ENCODE data around the gene ATP2C2. TPM values are rescaled to one million over a fixed set of nuclear protein-coding genes. Genes with fewer than 3 reads are reported as not detected.

The ATP2C2 gene
- polyA plus RNA-seq, 3 donors: 0.06 to 0.15 TPM; not detected in 1

DNA sequence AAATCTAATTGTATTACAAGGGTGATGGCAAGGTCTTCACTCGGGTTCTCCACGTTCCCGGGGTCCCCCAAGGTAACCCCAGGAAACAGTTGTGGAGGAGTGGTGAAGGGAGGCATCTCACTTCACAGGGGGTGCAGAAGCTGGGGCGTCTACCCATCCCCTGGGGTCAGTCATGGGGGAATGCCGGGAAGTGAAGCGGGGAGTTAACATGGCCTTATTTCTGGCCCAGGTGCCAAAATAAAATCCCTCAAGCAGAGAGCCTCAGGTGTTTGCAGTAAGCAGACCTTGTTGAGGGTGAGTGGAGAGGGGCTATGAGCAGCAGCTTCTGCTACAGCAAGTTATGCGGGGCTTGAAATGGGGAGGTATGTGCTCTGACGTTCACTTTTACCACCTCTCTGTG, 9.0 kb upstream of the ATP2C2 start:
- WGBS, 3 donors: 74 to 80% (median 77%) methylated on average over 8 of the region's 8 CpGs
- no peak overlapping the region for H3K27ac ChIP-seq (ENCODE audit: low read depth, low read length)

DNA sequence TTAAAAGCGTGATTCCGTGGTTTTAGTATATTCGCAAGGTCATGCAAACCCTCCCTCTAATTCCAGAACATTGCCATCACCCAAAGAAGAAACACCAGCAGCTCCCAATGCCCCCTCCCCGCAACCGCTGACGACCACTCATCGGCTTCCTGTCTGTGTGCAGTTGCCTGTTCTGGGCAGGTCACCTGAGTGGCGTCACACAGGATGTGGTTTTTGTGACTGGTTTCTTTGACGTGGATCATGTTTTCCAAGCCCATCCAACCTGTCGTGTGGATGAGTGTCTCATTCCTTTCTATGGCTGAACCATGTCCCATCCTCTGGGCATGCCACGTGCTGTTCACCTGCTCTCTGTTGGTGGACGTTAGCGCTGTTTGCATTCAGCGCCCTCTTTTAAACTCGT, 8.2 kb upstream of the ATP2C2 start:
- H3K27ac ChIP-seq (ENCODE audit: low read depth, low read length): no peak overlapping the region
- WGBS, 3 donors: 64 to 73% (median 72%) methylated on average over 15 of the region's 15 CpGs

DNA sequence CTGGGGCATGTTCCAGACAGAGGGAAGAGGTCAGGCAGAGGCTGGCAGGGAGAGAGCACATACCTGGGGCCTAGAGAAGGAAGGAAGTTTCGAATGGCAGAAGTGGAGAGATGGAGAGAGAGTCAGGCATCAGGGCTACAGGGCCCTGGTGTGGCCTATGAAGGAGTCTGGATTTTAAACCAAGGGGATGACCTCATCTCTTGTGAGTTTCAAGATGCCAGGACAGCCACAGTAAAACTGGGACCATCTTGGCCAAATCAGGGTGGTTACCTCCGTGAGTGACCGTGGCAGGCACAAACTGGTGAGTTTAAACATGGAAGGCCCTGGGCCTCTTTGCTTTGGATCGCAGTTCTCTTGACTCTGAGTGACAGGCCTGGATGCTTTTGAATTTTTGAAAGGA, 7.6 kb upstream of the ATP2C2 start:
- no peak overlapping the region for H3K27ac ChIP-seq (ENCODE audit: low read depth, low read length)
- WGBS, 3 donors: 73 to 83% (median 81%) methylated on average over 4 of the region's 4 CpGs

DNA sequence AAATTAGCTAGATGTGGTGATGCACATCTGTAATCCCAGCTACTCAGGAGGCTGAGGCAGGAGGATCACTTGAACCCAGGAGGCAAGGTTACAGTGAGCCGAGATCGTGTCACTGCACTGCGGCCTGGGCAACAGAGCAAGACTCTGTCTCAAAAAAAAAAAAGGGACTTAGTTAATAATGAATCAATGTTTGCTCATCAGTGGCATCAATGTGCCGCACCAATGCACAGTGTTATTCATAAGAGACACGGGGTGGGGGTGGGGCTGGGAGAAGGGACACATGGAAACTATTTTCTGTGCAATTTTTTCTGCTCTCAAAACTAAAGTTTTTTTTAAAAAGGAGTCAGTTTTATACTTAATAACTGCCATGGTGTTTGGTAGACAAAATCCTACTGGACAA, 6.8 kb upstream of the ATP2C2 start:
- WGBS, 3 donors: 79 to 88% (median 86%) methylated on average over 5 of the region's 5 CpGs
- no peak overlapping the region for H3K27ac ChIP-seq (ENCODE audit: low read depth, low read length)

DNA sequence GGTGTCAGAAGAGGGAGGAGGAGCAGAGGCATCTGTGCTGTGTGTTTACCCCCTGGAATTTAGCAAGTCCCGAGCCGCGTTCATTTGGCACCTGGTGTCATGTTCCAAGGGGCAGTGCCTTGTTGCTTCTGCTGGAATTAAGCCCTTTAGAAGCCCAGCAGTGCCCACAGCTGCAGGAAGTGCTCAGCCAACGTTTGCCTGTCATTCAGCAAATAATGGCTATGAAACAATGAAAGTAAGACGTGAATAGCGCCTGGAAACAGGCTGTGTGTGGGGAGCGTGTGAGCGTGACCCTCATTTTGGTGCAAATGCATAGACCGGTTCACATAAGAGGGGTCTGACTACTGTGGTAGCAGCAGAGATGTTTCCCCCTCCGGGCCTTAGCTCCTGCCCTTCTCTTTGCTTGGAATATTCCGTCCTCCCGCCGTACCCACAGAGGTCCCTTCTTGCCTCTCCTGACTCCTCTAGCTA, 5.8 kb upstream of the ATP2C2 start:
- 53 to 66% (median 63%) methylated on average over 13 of the region's 13 CpGs for WGBS, 3 donors
- no peak overlapping the region for H3K27ac ChIP-seq (ENCODE audit: low read depth, low read length)

DNA sequence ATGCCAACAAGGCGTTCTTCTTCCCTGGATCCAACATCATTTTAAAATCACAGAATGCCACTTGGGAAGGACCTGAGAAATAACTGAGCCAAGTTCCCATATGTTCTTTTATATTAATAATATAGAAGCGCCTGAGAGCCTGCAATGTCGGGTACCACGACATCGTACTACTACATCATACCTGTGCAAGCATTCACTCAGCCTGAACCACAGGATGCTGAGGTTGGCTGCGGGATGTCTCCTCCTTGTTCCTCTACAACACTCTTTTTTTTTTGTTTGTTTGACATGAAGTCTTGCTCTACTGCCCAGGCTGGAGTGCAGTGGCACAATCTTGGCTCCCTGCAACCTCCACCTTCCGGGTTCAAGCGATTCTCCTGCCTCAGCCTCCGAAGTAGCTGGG, 2.1 kb upstream of the ATP2C2 start:
- no peak overlapping the region for H3K27ac ChIP-seq (ENCODE audit: low read depth, low read length)
- 85 to 86% (median 85%) methylated on average over 9 of the region's 9 CpGs for WGBS, 3 donors

DNA sequence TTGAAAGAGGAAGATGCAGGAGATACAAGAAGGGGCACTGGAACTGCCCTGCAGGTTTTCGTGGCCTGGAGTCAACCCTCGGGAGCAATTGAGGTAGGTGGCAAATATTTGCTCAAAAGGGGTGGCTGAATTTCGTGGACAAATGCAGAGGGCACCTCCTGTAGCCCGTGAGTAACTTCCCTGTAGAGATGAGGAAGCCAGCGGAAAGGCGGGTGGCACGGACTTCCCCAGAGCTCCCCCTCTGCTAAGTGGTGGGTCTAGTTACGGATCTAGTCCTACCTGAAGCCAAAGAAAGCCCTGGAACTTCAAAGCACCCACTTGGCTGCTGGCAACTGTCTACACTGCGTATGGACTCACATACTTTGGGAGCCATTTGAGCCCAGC, 1.0 kb upstream of the ATP2C2 start:
- 31 to 42% (median 36%) methylated on average over 9 of the region's 9 CpGs for WGBS, 3 donors
- H3K27ac ChIP-seq (ENCODE audit: low read depth, low read length): no peak overlapping the region

DNA sequence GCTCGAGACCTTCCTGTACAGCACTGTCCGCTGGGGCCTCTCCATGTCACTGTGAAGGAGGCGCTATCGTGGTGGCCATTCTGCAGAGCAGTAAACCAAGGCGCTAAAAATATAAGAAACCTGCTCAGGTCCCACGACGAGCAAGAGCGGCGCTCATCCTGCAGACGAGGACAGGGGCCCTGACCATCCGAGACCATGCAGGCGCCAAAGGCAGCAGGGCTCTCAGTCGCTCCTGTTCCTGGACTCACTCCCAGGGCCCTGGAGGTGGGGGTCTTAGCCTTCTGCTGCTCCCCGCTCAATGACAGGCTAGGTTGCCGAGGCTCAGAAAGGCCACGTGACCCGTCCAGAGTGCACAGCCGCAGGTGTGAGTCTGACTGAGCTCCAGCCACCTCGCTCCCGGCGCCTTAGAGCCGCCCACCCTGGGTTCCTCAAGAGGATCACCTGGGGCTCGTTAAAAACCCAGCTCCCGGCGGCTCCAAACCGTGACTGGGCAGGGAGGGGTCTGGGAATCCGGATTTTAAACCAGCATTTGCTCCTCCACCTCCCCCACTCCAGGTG, 509 bp upstream of the ATP2C2 start:
- WGBS, 3 donors: 15 to 25% (median 23%) methylated on average over 27 of the region's 27 CpGs
- H3K27ac ChIP-seq (ENCODE audit: low read depth, low read length): no peak overlapping the region

DNA sequence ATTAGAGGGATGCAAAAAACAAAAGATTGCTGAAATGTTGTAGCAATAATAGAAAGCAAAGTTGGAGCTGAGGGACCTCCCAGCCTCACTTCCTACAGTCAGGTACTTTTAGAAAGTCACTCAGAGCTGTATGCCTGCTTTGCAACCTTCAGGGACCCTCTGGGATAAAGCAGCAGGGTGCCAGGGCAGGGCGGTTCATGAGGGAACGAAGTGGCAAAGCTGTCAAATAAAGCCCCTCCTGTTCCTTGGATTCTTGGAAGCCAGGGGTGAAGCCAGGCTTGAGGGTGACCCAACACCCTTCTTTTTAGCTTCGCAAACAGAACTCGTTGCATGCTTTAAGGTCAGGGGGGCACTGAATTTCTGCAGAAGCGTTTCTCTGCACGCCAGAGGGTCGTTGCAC, 767 bp downstream of the ATP2C2 start:
- H3K27ac ChIP-seq (ENCODE audit: low read depth, low read length): no peak overlapping the region
- WGBS, 3 donors: 42 to 57% (median 46%) methylated on average over 7 of the region's 7 CpGs

DNA sequence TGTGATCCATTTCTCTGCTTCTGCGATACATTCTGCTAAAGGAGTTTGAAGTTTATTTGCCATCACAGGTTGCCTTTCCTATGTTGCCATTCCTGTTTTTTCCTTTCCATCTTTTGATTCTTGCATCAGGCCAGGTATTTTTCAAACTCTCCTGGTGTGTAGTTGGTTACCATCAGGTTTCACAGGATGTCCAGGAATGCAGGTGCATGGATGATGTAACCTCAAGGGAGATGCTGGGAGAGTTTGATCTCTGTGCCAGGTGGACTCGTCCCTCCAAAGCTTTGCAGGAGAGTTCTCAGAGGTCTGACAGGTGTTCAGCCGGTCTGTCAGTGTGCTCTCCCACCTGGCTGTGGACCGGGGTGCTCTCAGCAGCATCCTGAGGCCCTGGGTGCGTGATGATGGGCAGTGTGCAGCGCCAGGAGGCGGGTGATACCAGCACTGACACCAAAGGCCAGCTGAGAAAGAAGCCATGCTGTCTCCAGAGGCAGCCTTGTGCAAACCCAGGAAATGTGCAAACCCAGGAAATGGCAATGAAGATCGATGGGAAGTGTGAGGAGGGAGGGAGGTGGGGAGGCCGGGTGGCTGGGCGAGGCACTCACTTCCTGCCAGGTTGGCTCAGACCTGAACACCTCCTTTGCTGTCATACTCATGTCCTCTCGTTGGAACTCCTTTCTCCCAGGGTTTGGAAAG, 1.7 kb downstream of the ATP2C2 start:
- WGBS, 3 donors: 28 to 42% (median 42%) methylated on average over 11 of the region's 11 CpGs
- no peak overlapping the region for H3K27ac ChIP-seq (ENCODE audit: low read depth, low read length)

DNA sequence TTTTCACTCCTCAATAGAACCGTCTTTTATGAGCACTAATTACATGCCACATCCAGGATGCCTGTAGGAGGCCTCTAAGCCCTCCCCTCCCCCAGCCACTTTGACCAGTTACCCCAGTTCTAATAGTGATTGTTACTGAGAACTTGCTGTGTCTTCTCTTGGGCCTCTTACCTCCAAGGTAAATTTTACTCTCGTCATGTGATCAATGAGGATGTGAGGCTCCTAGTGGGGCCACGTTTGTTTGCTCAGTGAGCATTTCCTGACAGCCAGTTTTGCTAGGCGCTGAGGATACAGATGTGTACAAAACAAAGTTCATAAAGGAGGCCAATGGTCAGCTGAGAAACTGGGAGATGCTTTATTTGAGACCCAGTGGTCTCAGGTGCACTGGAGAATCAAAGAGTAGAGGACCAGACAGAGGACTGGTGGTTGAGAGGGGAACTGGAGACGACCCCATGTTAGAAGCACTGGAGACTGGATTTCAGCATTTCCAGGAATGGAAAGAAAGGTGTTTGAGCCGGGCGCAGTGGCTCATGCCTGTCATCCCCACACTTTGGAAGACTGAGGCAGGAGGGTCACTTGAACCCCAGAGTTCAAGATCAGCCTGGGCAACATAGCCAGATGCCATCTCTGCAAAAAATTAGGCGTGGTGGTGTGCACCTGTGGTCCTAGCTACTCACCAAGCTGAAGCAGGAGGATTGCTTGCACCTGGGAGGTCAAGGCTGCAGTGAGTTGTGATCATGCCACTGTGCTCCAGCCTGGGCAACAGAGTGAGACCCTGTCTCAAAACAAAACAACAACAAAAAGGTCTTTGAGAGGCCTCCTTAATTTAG, 2.6 kb downstream of the ATP2C2 start:
- H3K27ac ChIP-seq (ENCODE audit: low read depth, low read length): no peak overlapping the region
- WGBS, 3 donors: 64 to 67% (median 66%) methylated on average over 8 of the region's 8 CpGs

DNA sequence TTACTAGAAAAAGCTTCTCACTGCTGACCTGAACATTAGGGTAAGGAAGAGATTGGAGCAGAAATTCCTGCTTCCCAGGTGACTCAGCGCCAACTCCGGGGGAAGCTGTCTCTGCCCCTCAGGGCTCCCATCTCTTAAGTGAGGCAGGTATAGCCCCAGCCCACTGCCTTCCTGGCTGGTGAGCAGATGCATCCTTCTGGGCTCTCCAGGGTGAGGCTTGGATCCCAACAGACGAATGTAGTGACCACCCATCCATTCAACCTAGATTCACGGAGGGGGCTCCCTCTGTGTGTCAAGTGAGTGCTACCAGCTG, 3.2 kb downstream of the ATP2C2 start:
- WGBS, 3 donors: 65 to 83% (median 67%) methylated on average over 4 of the region's 4 CpGs
- no peak overlapping the region for H3K27ac ChIP-seq (ENCODE audit: low read depth, low read length)

DNA sequence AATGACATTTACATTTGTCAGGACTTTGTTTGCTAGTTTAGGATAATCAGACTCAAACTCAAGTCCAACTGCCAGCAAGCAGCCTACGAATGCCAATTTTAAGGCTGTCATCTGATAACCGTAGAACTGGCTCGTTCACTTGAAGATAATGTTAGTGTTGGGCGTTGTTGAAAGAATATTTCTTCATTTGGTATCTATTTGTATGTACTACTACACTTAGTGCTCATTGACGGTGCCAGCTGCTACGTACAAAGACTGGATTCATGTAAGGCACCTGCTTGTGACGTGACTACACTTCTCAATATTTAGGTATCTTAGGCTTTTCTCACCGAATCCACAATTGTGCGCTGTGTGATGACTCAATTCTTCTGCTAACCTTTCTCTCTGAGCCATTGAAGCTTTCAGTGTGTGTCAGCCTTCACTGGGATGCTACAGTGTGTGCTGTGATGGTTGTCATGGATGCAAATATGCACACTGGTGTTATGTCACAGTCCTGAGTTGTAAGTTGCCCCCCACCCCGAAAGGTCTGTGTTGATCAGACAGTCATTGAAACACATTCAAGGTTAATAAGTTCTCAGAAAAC, 5.7 kb downstream of the ATP2C2 start:
- 54 to 82% (median 72%) methylated on average over 10 of the region's 10 CpGs for WGBS, 3 donors
- no peak overlapping the region for H3K27ac ChIP-seq (ENCODE audit: low read depth, low read length)

DNA sequence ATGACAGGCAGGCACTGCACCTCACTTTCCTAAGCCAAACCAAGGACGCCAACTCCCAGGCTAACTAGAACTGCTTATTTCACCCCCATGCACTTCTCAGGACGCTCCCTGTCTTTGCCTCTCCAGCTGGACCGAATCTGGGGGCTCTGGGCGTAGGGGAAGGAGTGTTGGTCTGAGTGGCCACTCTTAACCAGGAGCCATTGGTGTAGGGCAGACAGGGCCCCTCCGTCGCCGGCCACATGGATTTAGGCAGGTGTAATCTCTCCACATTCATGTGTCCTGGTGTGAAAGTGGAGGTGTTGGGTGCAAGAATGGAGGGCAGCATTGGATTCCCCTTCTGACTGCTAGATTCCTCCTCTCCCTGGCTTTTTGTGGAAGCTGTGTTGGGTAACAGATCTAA, 9.8 kb downstream of the ATP2C2 start:
- 71 to 91% (median 90%) methylated on average over 7 of the region's 7 CpGs for WGBS, 3 donors

DNA sequence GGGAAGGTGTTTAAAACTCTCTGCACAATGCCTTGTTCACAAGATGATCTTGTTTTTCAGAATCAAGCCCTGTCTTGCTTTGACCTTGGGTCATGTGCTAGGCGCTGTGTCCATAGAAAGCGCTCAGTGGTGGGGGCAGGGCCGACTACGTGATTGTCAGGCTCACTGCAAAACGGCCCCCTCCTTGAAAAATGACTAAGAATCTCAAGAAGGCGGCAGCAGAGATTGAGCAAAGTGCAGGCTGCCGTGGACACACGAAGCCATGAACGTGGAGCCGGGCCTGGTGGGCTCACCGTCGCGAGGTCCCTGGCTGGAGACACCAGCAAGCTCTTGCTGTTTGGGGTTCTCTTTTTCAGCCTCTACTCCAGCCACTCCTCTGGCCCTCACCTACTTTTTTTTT, 10.2 kb downstream of the ATP2C2 start:
- no peak overlapping the region for H3K27ac ChIP-seq (ENCODE audit: low read depth, low read length)
- WGBS, 3 donors: 68 to 88% (median 87%) methylated on average over 13 of the region's 13 CpGs

More for the DNA sequence above, 9.8 kb downstream of the ATP2C2 start:
- no peak overlapping the region for H3K27ac ChIP-seq (ENCODE audit: low read depth, low read length)

DNA sequence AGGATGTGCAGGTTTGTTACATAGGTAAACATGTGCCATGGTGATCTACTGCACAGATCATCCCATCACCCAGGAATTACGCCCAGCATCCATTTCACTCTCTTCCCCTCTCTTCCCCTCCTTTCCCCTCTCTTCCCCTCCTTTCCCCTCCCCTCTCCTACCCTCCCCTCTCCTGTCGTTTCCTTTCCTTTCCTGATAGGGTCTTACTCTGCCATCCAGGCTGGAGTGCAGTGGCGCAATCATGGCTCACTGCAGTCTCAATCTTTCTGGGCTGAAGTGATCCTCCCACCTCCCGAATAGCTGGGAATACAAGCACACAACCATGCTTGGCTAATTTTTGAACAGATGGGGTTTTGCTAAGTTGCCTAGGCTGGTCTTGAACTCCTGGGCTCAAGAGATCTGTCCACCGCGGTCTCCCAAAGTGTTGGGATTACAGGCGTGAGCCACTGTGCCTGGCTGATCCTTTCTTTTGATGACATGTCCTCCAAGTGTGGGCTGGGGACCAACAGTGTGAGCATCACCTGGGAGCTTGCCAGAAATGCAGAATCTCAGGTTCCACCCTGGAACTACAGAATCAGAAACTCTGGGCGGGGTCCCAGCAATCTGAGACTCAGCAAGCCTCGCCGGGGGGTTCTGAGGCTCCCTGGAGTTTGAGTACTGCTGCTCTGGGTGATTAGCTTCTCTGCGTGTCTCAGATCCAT, 10.8 kb downstream of the ATP2C2 start:
- WGBS, 3 donors: 63 to 75% (median 70%) methylated on average over 11 of the region's 11 CpGs
- no peak overlapping the region for H3K27ac ChIP-seq (ENCODE audit: low read depth, low read length)

DNA sequence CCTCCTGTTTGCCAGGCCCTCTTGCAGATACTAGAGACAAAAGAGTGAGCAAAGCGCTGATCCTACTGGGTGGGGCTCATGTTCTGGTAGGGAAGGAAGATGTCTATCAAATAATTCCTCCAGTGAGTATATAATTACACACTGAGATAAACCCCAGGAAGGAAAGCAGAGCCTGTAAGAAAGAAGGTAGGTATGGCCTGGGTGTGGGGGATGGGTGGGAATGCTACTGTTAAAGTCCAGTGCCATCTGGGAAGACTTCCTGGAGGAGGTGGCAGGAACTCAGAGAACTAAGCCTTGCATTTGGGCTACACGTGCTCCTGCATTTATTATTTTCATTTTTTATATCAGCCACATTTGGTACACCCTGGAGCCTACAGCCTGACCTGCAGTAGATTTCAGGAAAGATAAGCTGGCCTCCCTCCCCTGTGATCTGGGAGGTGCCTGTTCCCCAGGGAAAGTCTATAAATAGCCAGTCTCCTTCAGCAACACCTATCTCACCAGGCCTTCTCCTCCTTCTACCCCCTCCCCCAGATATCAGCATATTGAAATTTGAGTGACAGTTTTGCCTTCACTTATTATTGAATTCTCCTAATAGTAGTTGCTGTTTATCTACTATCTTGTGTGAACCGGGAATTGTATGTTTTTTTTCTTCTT, 11.5 kb downstream of the ATP2C2 start:
- 31 to 44% (median 39%) methylated on average over 3 of the region's 3 CpGs for WGBS, 3 donors
- H3K27ac ChIP-seq (ENCODE audit: low read depth, low read length): no peak overlapping the region

DNA sequence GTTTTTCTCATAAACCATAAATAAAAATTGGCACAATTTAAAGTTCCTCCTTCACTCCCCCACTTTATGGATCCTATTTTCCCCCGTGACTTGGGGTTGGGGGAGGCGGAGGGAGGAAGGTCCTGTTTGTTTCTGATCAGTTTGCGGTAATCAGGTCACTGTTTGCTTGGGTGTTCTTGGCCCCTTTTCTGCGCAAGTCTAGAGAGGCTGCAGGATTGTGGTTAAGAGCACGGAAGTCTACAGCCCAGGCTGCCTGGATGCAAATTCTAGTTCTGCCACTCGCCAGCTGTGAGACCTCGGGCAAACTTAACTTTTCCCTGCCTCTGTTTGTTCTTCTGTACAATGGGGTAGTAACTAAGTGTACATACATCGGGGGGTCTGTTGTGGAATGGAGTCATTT, 12.1 kb downstream of the ATP2C2 start:
- WGBS, 3 donors: 51 to 75% (median 60%) methylated on average over 8 of the region's 8 CpGs
- H3K27ac ChIP-seq (ENCODE audit: low read depth, low read length): no peak overlapping the region

Measured in adipose tissue (tissue), 3 donors.